Neural cell (in vitro differentiated cells): ENCODE data around the gene CDH9. TPM values are rescaled to one million over a fixed set of nuclear protein-coding genes. Genes with fewer than 3 reads are reported as not detected.

ENCODE experiments used
- H2AFZ ChIP-seq: fragments of 200-600, 300-800 bp; sonication (generic), shearing (Covaris generic); 2 replicates; pipeline ENCODE4 v1.6.0; 2014; ENCODE audit warnings: low read depth, mild to moderate bottlenecking, antibody characterized with exemption, low read length, moderate library complexity
- H3F3A ChIP-seq: fragments of 200-600 bp; shearing (Covaris generic); 2 replicates; pipeline ENCODE4 v1.6.1; 2016; ENCODE audit warnings: mild to moderate bottlenecking, moderate library complexity, mixed read lengths, antibody characterized with exemption, low read length; ENCODE audit not compliant: insufficient read depth, poor library complexity, severe bottlenecking
- H3K27ac ChIP-seq: fragments of 200-600, 300-800 bp; sonication (generic), shearing (Covaris generic); 2 replicates; pipeline ENCODE4 v1.5.1; 2014; ENCODE audit warnings: mild to moderate bottlenecking, low read length, moderate library complexity
- H3K27me3 ChIP-seq: fragments of 300-800, 200-600 bp; sonication (generic), shearing (Covaris generic); 2 replicates; pipeline ENCODE4 v1.6.0; 2014; ENCODE audit warnings: mild to moderate bottlenecking, low read depth, low read length, moderate library complexity; ENCODE audit not compliant: insufficient read depth
- H3K36me3 ChIP-seq: fragments of 300-800, 200-600 bp; sonication (generic), shearing (Covaris generic); 2 replicates; pipeline ENCODE4 v1.5.1; 2014; ENCODE audit warnings: mild to moderate bottlenecking, antibody characterized with exemption, low read length, moderate library complexity; ENCODE audit not compliant: insufficient read depth
- H3K4me2 ChIP-seq: fragments of 300-800, 200-600 bp; sonication (generic), shearing (Covaris generic); 2 replicates; pipeline ENCODE4 v1.6.0; 2014; ENCODE audit warnings: mild to moderate bottlenecking, low read length
- H3K4me3 ChIP-seq: fragments of 300-800, 200-600 bp; sonication (generic), shearing (Covaris generic); 2 replicates; pipeline ENCODE4 v1.5.1; 2014; ENCODE audit warnings: mild to moderate bottlenecking, low read length, moderate library complexity
- H3K79me2 ChIP-seq: fragments of 200-600 bp; shearing (Covaris generic); replicated peaks from 2 replicates; pipeline ENCODE4 v1.6.0; 2014; ENCODE audit warnings: mild to moderate bottlenecking, low read length, moderate library complexity; ENCODE audit not compliant: insufficient read depth
- H3K9ac ChIP-seq: fragments of 300-800, 200-600 bp; sonication (generic), shearing (Covaris generic); 2 replicates; pipeline ENCODE4 v1.6.1; 2016; ENCODE audit warnings: mild to moderate bottlenecking, low read length, mixed read lengths
- H3K9me2 ChIP-seq: fragments of 200-600 bp; shearing (Covaris generic); 2 replicates; pipeline ENCODE4 v1.6.1; 2016; ENCODE audit warnings: mild to moderate bottlenecking, low read length, mixed read lengths; ENCODE audit not compliant: insufficient read depth
- H3K9me3 ChIP-seq: fragments of 200-600, 300-800 bp; sonication (generic), shearing (Covaris generic); 2 replicates; pipeline ENCODE4 v1.6.1; 2016; ENCODE audit warnings: mild to moderate bottlenecking, mixed run types, low read length, moderate library complexity, mixed read lengths
- H4K20me1 ChIP-seq: fragments of 200-600 bp; shearing (Covaris generic); 2 replicates; pipeline ENCODE4 v1.6.1; 2016; ENCODE audit warnings: mild to moderate bottlenecking, mixed run types; ENCODE audit not compliant: insufficient read depth
- EP300 ChIP-seq: fragments of 450-650 bp; conservative IDR thresholded peaks from 2 replicates; pipeline ENCODE4 v1.6.1; 2014; ENCODE audit warnings: antibody characterized with exemption, mild to moderate bottlenecking, moderate library complexity; ENCODE audit not compliant: poor library complexity, severe bottlenecking
- EZH2 ChIP-seq: fragments of 200-600, 300-800 bp; shearing (Covaris generic), sonication (generic); IDR thresholded peaks from 2 replicates; pipeline ENCODE4 v1.6.1; 2014; ENCODE audit warnings: antibody characterized with exemption, low read length, borderline replicate concordance, mild to moderate bottlenecking; ENCODE audit not compliant: insufficient read depth, poor library complexity, severe bottlenecking
- MXI1 ChIP-seq: fragments of 450-650 bp; conservative IDR thresholded peaks from 2 replicates; pipeline ENCODE4 v1.6.1; 2014; ENCODE audit warnings: antibody characterized with exemption, mild to moderate bottlenecking; ENCODE audit not compliant: poor library complexity, severe bottlenecking
- POLR2AphosphoS5 ChIP-seq: IDR thresholded peaks from 2 replicates; pipeline ENCODE4 v1.6.1; 2012
- RAD21 ChIP-seq: fragments of 450-650 bp; conservative IDR thresholded peaks from 2 replicates; pipeline ENCODE4 v1.6.1; 2014; ENCODE audit warnings: antibody characterized with exemption, mild to moderate bottlenecking, moderate library complexity
- REST ChIP-seq: IDR thresholded peaks from 2 replicates; pipeline ENCODE4 v1.6.1; 2012; ENCODE audit warnings: borderline replicate concordance
- SMC3 ChIP-seq: fragments of 450-650 bp; conservative IDR thresholded peaks from 2 replicates; pipeline ENCODE4 v1.6.1; 2014; ENCODE audit warnings: antibody characterized with exemption, mild to moderate bottlenecking, moderate library complexity; ENCODE audit not compliant: poor library complexity
- TAF1 ChIP-seq: IDR thresholded peaks from 2 replicates; pipeline ENCODE4 v1.6.1; 2012; ENCODE audit warnings: low read depth
- polyA plus RNA-seq: library from polyadenylated mRNA; depleted of rRNA; stranded (reverse); fragments of >200 nt; gene quantifications from 2 replicates; pipeline ENCODE4 v1.2.3, GENCODE V29; 2014
- TF ChIP-seq, protein P1 (sequence below): fragments of 450-650 bp; IDR thresholded peaks from 2 replicates; pipeline ENCODE4 v1.5.1; 2014; ENCODE audit warnings: antibody characterized with exemption, mild to moderate bottlenecking, moderate library complexity; ENCODE audit not compliant: poor library complexity, severe bottlenecking

The CDH9 gene
- polyA plus RNA-seq, 1 donor from 2014 or later: 1.7 TPM

- Histone ChIP-seq H3K79me2 (no peaks in the 10 kb centered on the region), H3K9me3 (no peaks in the 10 kb centered on the region), H3K9ac (no peak overlapping the region), H3K4me2 (no peak overlapping the region), H3K36me3 (no peaks in the 10 kb centered on the region), H3K27ac (no peak overlapping the region), H4K20me1 (no peaks in the 10 kb centered on the region), H3K27me3 (no peaks in the 10 kb centered on the region), H3K4me3 (no peak overlapping the region), H3F3A (no peaks in the 10 kb centered on the region), H2AFZ (no peak overlapping the region), H3K9me2 (no peaks in the 10 kb centered on the region)
- TF ChIP-seq TAF1: no peak
- no peak for TF ChIP-seq EZH2
- TF ChIP-seq MXI1: no peak
Measured at GRCh38 chr5:27041372-27041771, 3.0 kb upstream of the CDH9 start.

DNA sequence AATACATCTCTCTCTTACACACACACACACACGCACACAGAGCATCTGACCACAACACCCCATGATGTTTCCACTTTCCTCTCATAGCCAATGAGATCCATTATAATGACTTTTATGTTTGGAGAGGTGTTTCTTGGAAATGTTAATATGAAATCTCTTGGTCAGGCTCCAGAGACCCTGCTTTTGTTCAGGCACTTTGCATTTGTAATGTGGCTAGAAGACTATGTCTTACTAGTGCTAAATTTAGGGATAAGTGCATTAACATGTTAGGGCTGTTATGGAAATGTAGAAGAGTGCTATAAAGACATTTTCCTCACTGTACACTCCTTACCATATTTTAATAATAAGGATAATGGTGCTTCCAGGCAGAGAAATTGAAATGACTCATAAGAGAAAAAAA, 3.8 kb downstream of the CDH9 start:
- H3K9me2 ChIP-seq: no peaks in the 10 kb centered on the region
- no peaks in the 10 kb centered on the region for H3K36me3 ChIP-seq
- no peak for TF ChIP-seq REST
- no peak for TF ChIP-seq TAF1
- TF ChIP-seq EP300: no peak
- no peak for TF ChIP-seq RAD21
- no peak for TF ChIP-seq MXI1
- TF ChIP-seq EZH2: no peak
- no peak for TF ChIP-seq POLR2AphosphoS5
- TF ChIP-seq, protein P1, sequence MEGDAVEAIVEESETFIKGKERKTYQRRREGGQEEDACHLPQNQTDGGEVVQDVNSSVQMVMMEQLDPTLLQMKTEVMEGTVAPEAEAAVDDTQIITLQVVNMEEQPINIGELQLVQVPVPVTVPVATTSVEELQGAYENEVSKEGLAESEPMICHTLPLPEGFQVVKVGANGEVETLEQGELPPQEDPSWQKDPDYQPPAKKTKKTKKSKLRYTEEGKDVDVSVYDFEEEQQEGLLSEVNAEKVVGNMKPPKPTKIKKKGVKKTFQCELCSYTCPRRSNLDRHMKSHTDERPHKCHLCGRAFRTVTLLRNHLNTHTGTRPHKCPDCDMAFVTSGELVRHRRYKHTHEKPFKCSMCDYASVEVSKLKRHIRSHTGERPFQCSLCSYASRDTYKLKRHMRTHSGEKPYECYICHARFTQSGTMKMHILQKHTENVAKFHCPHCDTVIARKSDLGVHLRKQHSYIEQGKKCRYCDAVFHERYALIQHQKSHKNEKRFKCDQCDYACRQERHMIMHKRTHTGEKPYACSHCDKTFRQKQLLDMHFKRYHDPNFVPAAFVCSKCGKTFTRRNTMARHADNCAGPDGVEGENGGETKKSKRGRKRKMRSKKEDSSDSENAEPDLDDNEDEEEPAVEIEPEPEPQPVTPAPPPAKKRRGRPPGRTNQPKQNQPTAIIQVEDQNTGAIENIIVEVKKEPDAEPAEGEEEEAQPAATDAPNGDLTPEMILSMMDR: no peak
- TF ChIP-seq SMC3: no peak
- H3K27ac ChIP-seq: no peak overlapping the region
- H3K4me2 ChIP-seq: no peak overlapping the region
- no peaks in the 10 kb centered on the region for H3K9me3 ChIP-seq
- no peaks in the 10 kb centered on the region for H3F3A ChIP-seq
- no peaks in the 10 kb centered on the region for H3K27me3 ChIP-seq
- H3K79me2 ChIP-seq: no peaks in the 10 kb centered on the region
- no peaks in the 10 kb centered on the region for H4K20me1 ChIP-seq
- H3K9ac ChIP-seq: no peak overlapping the region
- H3K4me3 ChIP-seq: no peak overlapping the region
- no peak overlapping the region for H2AFZ ChIP-seq

- no peak overlapping the region for H3K4me3 ChIP-seq
Measured at GRCh38 chr5:27026801-27027200, 11.6 kb downstream of the CDH9 start.

More at GRCh38 chr5:27026801-27027200, 11.6 kb downstream of the CDH9 start:
- Histone ChIP-seq H3K36me3 (no peaks in the 10 kb centered on the region), H3K9me3 (no peaks in the 10 kb centered on the region), H2AFZ (no peak overlapping the region), H3F3A (no peaks in the 10 kb centered on the region), H3K4me2 (no peak overlapping the region), H3K9ac (no peak overlapping the region), H4K20me1 (no peaks in the 10 kb centered on the region), H3K9me2 (no peaks in the 10 kb centered on the region), H3K79me2 (no peaks in the 10 kb centered on the region), H3K27ac (no peak overlapping the region), H3K27me3 (no peaks in the 10 kb centered on the region)
- TF ChIP-seq POLR2AphosphoS5: no peak
- no peak for TF ChIP-seq RAD21
- TF ChIP-seq REST: no peak
- no peak for TF ChIP-seq TAF1
- TF ChIP-seq MXI1: no peak
- no peak for TF ChIP-seq SMC3
- no peak for TF ChIP-seq EZH2
- TF ChIP-seq, protein P1: no peak
- TF ChIP-seq EP300: no peak
